Stimulated activated CD8-positive, alpha-beta memory T cell treated with anti-CD3 and anti-CD28 coated beads, Interleukin-7, amount 100 ng/mL, for 24 hours (primary cell): ENCODE results near the gene RNF7.
"Not testable (repeated sequence)": the region's sequence is repeated elsewhere in the genome, so short reads cannot be mapped to it uniquely, and the experiment has no call there.

Experiments used
- DNase-seq: peaks from one replicate; pipeline ENCODE4 v3.0.0-alpha.2; 2020; ENCODE audit warnings: low read depth

Gene RNF7

DNA sequence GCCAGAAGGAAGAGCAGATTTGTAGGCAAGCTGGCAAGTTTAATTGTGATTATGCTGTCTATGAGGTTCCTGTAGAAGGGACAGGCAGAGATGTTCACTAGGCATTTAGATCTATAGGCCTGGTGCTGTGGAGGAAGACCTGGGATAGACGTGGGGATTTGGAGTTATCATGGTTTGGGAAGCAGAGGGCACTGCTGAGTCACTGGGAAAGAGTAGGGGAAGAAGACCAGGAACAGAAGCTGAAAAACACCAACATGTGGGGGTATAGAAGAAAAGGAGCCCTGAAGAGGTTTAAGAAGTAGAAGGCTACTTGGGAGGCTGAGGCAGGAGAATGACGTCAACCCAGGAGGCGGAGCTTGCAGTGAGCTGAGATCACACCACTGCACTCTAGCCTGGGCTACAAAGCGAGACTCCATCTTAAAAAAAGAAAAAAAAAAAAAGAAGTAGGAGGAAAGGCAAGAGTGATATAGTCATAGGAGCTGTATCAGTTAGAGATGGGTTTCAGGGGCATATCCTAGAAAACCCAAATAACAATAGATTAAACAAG lies 44.4 kb downstream of the RNF7 start:
- DNase-seq: no peak

DNA sequence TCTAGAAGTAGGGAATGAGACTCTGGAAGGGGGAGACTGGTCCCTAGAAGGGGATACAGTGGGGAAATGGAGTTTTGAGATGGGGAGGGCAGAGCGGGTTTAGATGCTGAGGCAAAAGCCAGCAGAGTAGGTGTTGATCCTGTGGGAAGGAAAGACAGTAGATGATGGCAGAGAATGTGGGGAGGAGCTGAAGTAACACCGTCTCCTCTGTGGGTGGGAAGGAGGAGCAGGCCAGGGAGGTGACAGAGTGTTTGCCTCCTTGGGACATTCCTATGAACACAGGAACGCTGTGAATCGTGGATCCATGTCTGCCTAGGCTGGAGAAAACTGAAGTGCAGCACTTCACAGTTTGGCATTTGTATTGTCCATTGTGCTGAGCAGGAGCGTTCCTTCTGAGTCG lies 45.5 kb downstream of the RNF7 start:
- DNase-seq: no peak

DNA sequence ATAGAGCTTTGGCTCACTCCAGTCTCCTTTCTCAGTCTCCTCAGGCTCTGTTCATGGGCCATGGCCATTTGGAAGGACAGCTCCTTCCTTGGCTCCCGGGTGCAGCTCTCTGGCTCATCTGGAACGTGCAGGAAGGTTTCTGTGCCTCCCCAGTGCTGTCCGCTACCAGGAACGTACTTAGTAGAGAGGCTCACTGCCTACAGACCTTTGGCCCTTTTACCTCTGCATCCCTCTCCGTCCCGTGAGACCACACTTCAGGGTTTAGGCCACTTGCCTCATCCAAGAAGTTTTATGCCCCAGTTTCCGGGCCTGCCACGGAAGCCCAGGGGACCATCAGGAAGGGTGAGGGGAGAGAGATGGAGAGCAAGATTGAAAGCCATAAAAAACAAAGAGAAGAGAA lies 46.0 kb downstream of the RNF7 start:
- no peak for DNase-seq

DNA sequence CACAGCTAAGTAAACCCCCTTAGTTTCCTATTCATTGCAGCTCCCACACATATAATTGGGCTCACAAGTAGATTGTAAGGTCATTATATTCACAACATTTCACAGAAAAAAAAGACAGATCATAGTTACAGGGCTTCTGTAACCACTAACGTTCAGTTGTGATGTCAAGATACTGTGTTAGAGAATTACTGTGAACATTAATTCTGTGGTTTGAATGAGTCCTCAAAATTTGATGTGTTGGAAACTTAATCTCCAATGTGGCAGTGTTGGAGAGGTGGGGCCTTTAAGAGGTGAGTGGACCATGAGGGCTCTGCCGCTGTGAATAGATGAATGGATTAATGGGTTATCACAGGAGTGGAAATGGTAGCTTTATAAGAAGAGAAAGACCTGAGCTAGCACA lies 46.4 kb downstream of the RNF7 start:
- DNase-seq: no peak

DNA sequence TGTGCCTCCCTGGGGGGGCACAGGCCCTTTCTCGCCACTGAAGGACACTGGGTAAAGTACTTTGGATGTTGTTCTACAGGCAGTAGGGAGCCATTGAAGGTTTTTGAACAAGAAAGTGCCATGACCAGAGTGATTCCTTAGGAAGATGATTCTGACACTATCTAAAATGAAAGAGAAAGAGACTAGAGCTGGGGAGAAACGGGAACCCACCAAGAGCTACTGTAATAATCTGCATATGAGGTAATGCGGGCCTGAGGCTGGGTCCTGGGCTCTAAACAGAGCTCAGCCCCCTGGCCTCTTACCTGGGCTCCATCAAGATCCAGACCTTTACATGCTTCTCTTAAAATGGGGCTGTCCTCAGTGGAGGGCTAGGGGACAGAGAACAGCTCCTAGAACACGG lies 50.1 kb downstream of the RNF7 start:
- no peak for DNase-seq

DNA sequence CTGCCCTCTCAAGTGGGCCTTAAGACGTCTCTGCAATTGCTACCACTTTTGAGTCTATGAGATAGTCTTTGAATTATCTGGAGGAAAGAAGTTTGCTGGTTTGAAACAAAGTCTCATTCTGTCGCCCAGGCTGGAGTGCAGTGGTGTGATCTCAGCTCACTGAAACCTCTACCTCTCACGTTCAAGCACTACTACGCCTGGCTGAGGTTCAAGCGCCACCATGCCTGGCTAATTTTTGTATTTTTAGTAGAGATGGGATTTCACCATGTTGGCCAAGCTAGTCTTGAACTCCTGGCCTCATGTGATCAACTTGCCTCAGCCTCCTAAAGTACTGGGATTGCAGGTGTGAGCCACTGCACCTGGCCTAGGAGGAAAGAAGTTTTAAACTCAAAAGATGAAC lies 50.7 kb downstream of the RNF7 start:
- not testable (repeated sequence) for DNase-seq

DNA sequence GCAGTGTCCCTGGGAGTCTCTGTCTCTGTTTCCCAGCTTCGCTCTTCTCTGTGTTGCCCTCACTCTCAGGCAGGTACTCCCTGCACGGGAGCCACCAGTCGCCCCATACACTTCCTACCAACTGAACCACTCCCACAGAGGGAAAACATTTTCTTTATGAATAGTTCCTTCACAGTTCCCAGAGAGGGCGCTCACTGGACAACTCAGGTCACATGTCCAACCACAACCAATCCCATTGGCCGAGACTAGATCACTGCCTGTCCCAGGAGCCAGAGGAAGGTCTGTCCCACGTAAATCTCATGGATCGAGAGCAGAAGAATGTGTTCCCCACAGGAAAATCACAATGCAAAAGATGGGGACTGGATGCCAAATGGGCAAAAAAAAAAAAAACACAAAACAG lies 51.2 kb downstream of the RNF7 start:
- DNase-seq: no peak

DNA sequence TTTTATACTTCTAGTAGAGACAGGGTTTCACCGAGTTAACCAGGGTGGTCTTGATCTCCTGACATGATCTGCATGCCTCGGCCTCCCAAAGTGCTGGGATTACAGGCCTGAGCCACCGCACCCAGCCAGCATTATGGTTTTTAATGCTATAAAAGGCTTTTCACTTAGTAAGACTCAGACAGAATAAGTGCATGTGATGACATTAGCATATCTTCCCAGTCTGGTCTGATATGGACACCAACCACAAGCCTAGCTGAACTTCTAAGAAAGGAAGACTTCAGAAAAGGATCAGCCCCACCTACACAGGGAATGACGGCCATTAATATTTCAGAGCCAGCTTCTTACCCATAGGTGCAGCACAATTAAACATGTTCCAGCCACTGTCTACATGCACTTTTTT lies 52.1 kb downstream of the RNF7 start:
- no peak for DNase-seq

DNA sequence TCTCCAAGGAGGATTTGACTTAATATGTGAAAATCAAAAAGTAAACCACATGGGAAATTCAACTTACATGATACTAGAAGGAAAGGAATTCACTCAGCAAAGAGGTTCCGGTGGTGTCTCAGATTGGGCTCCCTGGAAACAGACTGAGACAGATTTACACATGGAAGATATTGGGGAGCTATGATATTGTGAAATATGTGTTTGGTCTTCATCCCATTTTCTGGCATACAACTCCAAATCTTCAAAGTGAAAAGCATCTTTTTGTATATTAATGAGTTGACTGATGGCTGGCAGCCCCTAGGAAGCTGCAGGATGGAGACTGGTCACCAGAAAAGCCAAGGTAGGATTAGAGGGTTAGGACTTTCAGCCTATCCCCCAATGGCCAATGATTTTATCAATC lies 54.4 kb downstream of the RNF7 start:
- DNase-seq: no peak

DNA sequence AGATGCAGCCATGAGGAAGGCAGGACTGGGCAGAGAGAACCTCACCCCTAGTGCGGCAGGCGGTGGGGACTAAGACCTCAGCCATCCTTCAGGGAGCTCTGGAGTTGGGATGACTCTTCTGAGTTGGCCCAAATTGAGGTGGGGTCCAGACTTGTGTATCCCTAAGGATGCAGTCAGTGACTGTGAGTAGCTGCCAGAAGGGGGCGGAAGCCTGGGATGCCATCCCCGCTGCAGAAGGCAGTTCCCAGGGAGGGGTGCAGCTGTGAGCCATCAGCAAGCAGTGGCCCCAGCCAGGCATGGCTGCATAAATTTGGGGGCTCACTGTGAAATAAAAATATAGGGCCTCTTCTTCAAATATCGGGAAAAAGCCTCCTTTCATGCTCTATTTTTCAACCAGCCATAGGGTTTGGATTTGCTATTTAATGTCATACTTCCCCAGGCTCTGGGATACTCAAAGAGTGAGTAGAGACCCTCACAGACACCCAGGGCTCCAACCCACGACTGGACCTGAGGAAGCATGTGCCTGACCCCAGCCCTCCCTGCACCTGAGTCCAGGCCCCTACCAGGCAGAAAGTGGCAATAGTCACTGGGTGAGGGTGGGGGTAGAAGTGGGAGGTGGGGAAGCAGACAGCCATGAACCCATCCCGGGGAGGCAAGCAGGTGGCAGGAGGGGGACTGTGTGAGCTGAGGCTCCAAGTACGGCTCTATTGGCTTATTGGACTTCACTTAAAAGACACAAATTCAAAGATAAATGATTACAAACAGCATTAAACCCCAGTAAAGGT lies 55.6 kb downstream of the RNF7 start:
- DNase-seq: no peak

DNA sequence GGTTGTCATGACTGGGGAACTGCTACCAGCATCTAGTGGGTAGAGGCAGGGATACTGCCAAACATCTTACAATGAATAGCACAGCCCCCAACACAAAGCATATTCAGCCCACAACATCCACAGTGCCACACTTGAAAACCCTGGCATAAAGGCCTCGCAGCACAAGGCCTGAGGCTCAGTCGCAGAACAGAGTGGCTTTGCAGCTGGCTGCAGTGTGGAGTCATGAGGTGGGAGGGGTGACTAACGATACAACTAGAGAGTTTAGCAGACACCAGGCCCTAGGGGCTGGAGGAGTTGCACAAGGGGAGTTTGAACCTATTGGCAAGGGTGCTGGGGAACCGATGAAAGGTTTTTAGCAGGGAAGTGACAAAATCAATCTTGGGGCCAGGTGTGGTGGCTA lies 57.2 kb downstream of the RNF7 start:
- DNase-seq: no peak

DNA sequence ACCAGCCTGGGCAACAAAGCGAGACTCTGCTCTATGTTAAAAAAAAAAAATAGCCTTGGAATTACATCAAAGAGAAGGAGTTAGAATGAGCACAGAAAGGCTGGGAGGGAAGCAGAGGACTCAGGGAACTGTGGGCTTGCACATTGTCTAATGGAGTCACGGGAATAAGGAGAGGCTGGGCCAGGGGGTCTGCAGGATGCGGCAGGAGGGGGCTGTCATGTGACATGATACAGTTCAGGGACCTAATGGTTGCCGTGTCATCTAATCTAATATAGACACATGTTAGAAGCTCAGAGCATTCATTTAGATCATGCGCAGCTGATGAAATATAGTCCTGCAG lies 57.6 kb downstream of the RNF7 start:
- no peak for DNase-seq

DNA sequence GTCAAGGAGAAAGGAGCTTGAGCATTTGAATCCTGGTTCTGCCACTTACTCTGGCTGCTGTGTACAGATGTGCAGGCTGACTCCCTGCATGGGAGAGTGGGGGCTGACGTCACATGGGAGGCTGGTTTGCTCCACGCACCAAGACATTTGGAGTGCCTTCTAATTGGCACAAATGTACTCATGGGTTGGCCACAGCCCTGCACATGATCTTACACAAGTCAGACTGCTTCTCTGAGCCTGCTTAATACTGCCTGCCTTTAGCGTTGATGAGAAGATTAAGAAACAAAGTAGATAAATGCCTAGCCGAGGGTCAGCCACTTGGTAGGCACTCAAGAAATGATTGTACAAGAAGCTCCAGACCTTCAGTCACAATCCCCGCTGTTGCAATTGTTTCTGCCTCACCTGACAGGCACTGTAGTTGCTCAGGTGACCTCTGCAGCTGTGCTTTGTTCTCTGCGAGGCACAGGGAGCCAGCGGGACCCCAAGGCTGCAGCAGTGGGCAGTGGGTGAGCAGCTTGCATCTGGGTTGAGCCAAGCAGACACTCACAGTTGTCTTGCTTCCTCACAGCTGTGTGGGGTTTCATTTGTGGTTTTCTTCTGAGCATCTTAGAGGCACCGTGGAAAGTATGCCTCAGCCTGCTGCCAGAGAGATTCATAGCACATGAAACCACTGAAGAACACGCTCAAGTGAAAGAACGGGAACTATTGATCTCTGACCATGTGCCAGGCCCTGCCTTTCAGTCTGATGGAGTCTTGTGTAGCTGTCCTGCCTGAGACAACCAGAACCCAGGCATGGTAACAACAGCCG lies 58.2 kb downstream of the RNF7 start:
- peak; percentile 44 for DNase-seq
